Fibroblast of upper back skin (primary cell): ENCODE measurements around the gene TSPAN1.

Experiments used
- DNase-seq: peaks from one replicate; pipeline ENCODE4 v3.0.0-alpha.2; 2013

Gene TSPAN1, protein sequence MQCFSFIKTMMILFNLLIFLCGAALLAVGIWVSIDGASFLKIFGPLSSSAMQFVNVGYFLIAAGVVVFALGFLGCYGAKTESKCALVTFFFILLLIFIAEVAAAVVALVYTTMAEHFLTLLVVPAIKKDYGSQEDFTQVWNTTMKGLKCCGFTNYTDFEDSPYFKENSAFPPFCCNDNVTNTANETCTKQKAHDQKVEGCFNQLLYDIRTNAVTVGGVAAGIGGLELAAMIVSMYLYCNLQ

DNA sequence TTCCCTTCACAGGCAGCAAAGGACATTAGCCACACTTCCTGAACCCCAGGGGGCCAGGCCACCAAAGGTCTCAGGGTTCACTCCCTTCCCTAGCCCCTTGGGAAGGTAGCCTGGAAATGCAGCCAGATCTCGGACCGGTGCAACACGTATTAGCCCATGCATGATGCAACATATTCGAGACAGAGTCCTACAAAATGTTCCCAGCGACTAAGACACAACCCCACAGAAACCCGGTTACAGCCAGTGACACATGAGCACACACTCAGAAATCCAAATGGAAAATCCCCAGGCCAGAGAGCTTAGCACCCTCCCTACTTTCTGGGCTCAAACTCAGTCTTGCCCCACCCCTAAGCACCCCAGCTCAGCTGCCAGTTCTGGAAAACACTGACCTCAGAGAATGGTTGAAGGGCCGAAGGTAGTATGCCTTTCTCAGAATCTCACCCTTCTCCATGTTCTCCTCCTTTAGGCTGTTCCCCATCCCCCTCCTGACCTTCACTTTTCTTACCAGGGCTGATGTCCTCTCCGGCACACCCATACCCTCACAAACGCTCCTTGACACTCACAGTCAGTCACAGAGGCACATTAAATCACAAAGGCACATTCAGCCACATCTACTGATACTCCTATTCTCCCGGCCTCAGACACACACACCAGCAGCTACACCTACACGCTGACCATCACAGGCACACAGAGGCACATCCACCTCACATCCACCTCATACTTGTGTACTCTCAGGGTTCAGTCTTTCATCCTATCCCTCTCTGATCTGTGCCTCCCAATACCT, at the start of gene TSPAN1:
TSS of gene TSPAN1 (plus strand) at position 640 of the 784 bp plus-strand sequence. CDS start 6,021 bp downstream, outside the sequence.
- peak; percentile 38 for DNase-seq

DNA sequence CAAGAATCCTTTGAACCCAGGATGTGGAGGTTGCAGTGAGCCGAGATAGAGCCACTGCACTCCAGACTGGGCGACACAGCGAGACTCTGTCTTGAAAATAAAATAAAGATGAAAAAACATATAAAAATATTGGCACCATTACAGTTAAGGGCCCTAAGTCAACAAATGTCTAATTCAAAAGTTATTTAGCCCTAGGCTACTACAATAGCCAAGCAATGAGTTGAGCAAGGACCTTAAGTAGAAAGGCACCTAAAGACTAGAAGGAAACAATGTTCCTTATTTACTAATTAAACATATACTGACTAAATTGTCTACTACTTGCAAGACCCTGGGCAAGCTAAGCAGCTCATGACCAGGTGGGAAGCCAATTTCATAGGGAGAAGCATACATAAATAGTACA, 46.5 kb upstream of the TSPAN1 start:
- no peak for DNase-seq

DNA sequence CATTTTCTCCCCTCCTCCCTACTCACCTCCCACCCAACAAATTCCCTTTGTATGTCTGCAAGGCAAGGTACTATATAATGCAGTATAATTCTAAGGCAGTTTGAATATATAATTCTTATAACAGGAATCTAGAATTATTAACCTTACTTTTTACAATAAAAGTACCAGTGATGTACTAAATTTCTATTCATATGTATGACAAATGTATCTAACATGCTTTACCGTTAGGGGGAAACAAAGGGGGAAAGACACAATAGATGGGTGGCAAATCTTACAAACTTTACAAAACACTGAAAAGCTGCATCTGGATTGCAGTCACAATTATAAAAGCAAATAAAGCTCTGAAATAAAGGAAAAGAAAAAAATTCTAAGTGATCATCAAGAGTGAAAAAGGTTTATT, 44.8 kb upstream of the TSPAN1 start:
- DNase-seq: no peak

DNA sequence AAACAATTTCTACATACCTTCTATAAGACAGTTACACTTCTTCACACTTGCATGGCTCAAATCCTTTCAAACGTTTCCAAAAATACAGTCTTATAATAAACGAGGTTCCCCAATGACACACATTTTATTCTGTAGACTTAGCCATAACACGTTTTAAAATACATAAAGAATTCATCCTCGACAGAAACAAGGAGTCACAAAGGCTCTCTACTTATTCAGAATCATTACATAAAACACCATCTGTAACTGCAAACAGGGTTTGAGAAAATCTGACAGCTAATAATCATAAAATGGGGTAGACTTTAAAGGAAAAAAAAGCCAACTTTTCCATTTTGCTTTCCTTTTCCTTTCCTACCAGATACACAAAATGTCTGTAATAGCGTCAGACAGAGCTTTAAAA, 44.3 kb upstream of the TSPAN1 start:
- DNase-seq: no peak

DNA sequence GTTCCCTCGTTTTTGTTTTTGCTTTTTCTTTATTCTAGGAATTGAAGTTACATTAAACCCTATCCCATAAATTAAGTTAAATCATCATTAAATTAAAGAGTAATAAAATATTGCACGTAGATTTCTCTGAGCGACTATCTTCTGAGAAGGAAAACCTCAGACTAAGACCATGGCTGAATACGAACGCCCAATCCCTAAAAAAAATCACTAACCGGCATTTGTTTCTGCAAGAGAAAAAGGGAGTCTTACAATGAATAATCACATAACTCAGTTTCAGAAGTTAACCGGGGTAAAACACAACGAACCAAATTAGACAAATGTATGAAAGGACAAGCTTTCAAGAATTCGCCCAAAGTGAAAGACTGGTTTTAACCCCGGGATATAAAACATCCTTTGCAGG, 43.8 kb upstream of the TSPAN1 start:
- DNase-seq: no peak

DNA sequence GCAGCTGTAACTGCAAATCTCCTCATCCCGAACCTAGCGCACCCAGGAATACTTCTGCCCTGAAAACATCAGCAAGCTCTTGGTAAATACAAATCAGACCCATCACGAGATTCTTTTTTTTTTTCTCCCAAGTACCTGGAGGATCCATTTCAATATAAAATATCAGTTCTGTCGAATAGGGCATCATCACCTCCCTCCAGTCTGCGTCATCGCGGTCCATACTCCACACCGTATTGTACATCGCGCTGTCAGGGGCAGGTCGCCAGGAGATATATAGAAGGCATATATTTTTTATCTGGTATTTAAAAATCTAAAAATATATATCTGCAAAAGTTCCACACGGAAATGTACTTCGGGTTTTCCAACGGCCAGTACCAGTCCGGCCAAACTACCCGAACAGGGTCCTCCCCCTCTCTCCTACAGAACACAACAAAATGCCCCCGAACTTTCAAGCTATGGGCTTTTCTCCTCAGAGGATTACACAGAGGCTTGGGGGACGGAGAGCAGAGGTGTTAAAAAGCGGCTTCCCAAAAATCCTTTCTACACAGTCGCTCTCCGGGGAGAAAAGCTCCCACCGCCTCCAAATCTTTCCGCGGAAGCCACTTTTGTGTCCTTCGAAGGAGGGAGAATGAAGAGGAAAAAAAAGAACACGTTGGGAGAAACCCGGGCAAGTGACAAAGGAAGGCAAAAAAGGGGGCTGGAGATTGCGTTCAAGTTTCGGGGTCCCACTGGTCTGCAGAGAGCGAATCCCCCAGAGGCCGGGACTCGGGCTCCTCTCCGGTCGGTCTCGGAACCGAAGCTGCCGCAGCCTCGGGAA, 43.0 kb upstream of the TSPAN1 start:
- peak; percentile 21 for DNase-seq

DNA sequence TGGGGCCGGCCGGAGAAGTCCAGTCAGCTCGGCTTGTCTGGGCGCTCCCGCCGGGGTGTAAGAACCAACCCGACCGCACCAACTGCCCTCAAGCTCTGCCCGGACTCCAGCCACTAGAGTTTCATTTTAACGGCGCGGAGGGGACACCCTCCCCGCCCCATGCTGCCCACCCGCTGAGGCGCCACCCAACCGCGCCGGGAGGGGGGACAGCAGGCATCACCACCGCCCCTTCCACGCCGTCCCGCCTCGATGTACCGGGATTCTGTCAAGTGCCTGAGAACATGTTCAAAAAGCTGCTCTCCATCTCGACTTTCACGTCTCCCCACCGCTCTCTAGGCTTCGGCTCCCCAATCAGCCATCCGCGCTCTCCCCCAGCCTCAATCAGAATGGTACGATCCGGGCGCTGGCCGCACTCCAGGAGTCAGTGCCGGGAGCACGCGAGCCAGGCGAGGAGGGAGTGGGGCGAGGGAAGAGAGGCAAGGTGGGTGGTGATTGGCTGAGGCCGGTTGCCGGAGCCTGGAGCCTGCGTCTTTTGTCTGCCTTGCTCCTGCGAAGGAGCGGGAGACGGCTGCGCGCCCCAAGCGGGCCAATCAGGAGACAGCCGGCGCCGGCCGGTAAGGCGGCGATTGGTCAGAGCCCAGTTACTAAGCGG, 42.2 kb upstream of the TSPAN1 start, which contains the start of gene PIK3R3:
TSS of gene PIK3R3 (minus strand) at position 101 of the 652 bp plus-strand sequence. CDS start 677 bp downstream, outside the sequence.
- DNase-seq: peak; percentile 99

DNA sequence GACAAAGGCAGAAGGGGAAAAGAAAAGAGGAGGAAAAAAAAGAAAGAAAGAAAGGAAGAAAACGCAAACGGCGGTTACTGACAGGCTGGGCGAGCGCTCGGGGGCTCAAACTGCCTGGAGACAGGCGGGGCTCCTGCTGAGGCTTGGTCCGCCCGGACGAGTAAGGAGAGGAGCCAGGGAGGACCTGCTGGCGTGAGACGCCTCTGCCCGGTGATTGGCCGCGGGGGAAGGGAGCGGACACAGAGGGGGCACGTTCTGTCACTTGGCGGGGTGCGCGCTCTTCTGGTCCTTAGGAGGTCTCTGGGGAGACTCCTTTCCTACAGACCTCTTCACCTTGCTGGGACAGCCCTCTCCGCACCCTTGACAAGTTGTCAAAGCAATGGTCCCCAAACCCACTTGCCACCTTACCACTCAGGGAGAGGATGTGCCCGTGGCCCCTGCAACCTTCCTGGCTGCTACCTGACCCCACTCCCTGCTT, 41.7 kb upstream of the TSPAN1 start:
- DNase-seq: no peak

DNA sequence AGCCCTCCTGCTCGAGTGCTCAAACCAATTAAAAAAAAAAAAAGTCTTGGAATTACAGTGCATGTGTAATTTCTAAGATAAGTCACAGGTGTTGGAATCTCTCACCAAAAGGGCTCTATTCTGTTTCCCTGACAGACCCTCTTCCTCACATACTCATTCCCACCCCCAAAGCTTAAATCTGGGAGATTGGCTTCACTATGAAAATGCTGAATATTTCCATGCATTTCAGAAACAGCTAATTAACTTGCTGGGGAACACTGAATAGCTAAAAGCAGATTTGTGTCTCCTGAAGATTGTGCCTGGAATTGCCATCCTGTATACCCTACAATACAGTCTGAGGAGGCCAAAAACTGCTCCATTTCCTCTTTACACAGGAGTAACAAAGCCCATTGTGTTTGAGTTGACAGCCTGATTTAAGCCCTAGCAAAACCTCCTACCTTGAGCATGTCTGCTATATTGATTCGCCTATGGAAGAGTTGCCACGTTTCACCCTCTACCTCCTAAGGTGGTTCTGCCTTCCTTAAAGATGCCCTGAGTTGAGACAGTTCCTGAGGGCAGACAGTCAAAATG, 41.0 kb upstream of the TSPAN1 start:
- no peak for DNase-seq

DNA sequence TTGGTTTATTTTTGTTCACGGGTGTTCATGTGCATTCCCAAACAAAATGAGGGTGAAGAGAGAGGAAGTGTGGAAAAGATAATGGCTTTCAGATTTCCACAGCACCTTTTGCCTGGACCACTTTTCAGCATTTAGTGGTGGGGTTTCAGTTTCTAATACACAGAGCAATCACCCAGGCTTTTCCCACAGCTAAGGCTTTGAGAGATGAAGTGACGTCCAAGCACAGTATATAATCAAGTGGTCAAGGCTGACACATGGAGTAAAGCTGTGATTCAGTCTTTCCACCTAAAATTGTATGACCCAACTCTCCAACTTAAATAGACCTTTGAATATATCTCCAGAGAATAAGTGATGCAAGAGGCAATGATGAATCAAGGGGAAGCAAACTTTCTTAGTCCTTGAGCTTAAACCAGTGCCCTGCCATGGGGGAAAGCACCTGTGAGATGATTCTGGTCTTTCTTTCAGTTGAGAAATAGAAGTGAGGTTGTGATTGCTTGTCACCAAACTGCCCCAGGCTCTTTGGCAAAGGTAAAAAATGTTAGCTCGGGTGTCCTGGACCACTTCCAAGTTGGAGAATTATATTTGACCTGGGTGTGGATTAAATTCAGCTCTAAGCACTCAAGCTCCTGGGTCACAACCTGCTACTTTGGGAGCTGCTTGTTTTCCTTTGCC, 40.1 kb upstream of the TSPAN1 start:
- peak; percentile 80 for DNase-seq

DNA sequence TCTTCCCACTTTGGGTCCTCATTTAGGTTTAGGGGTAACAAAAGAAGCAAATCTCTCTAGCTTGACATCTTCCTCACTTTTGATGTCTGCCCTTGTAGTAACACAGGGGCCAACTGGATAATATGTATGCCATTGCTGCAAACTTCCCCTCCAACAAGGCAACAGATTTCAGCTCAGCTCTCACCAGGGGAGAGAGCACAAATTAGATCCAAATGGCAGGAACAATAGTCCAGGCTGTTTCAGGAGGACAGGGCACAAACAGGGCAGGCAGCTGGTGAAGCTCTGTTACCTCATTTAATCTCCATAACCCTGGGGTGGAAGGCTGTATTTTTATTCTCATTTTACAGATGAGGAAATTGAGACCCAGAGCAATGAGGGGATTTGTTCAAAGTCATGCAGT, 38.2 kb upstream of the TSPAN1 start:
- no peak for DNase-seq

DNA sequence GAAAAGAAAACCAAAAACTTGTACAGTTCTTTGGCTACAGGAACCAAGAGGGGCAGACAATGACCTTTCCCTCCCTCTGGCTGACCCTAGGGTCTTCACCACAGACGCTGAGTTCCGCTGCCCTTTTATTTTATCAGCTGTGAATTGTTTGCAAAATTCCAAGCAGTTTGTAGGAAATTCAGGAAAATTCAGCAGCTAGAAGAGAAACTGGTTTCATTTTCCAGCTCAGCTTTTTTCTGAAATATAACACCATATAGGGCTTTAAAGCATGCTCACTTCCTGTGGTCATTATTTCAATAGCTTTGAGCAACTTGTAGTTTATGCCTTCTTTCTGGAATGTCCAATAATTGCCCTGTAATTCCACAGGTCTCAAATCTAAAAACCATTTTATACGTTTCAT, 37.0 kb upstream of the TSPAN1 start:
- peak; percentile 54 for DNase-seq

DNA sequence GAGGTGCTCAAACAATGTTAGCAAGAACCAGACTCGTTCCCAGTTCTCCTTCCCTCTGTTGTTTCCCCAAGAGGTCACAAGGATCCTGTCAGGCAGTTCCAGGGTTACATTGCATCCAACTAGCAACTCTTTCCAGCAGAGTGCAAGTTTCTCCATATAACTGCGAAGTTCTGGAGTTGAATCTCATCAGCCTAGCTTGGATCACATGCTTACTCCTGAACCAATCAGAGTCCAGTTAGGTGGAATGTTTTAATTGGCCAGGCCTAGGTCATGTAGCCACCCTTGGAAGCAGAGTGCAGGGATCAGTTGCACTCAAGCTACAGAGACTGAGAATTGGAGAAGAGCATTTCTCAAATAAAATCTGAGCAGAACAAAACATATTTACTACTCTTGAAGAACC, 26.6 kb upstream of the TSPAN1 start:
- no peak for DNase-seq

DNA sequence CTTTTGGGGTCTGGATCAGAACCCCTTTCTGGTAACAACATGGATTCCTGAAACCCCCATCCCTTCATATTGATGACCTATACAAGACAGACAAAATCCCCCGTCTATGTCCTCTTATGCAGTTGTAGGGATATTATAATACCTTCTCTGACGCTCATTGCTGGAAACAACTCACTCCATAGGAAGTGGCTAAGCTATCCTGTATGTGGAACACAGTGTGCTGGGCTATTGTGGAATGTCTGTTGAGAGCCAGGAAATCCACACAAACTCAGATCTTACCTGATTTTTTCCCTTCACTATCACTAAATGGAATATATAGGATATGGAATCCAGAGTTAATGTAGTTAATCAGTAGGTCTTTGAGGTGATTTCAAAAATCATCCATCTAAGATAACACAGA, 24.8 kb upstream of the TSPAN1 start:
- no peak for DNase-seq

DNA sequence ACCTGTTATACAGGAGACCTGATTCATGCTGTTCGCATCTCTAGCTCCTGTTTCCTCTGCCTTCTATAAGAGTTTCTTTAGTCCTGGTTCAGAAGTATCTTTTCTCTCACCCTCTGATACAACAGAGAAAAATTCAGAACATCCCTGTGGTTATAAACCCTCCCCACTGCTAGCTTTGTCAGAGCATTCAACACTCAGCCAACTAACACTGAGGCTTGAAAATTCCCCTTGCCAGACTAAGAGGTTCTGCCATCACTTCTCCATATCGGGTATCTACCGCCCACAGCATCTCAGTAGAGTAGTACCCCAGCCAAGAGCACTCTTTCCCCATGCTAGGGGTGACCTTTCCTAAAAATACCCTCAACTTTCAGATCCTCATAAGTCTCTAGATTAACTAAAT, 22.9 kb upstream of the TSPAN1 start:
- peak; percentile 76 for DNase-seq

DNA sequence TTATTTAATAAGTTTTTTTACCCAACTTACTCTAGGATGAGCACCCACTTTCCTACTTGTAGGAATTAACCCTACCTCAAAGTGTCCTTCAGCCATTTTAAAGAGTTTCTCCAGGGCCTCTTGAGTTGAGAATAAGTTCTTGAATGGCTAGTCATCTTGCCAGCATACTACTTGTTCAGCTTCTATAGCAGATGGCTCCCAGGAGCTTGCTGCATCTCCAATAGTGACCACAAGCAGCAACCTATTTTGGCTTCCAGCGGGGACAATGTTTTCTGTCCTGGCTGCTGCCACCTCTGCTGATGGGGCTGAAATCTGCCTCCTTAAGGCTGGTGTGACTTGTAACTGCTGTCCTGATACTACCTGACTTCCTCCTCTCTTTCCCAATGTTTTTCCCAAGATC, 21.7 kb upstream of the TSPAN1 start:
- DNase-seq: no peak

DNA sequence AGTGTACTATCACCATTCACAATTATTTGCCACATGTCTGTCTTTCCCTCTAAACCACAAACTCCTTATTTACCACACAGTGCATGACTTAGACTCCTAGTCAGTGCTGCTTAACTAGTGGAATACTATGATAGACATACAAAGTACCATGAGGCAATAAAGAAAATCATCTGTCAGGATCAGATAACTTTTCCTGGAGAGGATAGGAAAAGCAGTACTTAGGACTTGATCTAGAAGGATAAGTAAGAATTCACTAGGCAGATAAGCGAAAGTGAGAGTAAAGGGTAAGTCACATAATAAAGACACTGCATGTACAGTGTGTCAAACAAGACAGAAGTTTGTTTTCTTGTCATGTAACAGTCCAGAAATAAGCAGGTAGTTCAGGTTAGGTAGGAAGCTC, 21.2 kb upstream of the TSPAN1 start:
- DNase-seq: peak; percentile 36

DNA sequence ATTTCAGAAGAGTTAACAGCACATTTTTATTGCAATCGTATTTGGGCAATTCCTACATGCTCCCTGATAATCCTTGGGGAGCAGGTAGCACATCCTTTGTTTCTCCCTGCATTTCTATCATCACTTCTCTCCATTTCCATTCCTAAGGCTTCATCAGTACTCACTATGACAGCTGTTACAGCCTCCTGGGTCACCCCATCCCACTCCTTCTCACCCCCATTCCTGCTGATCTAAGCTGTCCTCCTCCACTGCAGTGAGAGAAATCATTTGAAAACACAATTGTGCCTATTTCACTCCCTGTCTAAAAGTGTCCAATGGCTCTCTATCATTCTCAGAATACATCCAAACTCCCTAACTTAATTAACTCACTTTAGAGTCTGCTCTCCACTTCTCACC, 17.0 kb upstream of the TSPAN1 start:
- no peak for DNase-seq

DNA sequence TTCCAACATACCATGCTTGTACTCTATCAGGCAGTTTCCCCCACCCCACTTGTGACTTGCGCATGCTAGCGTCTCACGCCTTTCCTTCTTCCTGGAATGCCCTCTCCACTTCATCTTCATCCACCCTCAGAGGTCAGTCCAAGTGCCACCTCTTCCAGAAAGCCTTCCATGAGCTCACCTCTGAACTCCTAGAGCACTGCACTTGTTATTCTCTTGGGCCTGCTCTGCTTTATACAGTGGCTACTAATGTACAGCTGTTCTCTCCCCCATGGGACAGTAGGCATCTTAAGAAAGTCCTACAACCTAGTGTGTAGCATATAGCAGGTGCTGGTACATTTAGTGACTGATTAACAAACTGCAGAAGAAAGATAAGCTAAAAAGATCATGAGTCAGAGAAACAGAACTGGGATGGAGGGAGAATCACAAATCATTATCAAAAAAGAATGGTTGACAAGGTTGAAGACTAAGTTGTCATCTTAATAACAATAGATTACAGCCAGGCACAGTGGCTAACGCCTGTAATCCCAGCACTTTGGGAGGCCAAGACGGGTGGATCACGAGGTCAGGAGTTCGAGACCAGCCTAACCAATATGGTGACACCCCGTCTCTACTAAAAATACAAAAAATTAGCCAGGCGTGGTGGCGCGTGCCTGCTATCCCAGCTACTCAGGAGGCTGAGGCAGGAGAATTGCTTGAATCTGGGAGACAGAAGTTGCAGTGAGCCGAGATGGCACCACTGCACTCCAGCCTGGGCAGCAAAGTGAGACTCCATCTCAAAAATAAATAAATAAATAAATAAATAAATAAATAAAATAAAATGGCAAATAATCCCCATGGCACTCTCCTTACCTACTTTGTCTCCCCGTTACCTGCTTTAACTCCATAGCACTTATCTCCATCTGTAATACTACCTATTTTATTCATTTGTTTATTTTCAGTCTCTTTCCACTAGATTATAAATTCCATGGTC, 16.3 kb upstream of the TSPAN1 start:
- DNase-seq: no peak

DNA sequence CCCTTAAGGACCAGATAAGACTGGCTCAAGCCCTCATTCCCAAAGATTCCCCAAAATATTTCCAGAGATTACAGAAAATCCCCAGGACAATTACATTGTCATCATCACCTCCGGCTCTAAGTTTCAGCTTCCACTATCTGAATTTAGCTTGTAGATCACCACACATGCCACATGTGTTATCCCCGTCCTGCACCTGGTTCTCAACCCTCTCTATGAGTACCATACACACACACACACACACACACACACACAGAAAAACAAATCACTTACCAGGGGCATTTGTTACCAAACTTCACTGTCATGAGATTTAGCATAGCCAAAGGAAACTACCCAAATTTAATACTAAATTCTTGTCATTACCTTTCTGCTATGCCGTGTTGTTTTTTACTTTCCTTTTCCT, 15.4 kb upstream of the TSPAN1 start:
- DNase-seq: no peak

DNA sequence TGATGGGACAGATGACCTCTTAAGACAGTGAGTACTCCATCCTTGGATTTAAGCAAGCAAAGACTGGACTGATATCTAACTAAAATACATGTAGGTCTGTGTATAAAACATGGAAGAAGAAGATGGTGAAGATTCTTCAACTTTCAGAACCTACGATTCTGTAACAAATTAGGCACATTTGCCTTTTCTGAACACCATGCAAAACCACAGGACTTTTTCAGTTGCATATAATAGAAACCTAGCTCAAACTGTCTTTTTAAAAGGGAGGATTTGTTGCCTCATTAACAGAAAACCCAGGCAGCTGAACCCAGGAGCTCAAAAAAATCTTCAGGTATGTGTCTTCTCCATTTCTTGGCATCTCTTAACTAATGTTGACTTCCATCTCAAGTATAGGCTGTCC, 14.7 kb upstream of the TSPAN1 start:
- DNase-seq: no peak
